Activated CD8-positive, alpha-beta memory T cell treated with anti-CD3 and anti-CD28 coated beads for 4 hours (primary cell): Measurements from ENCODE around the gene CRYGS.
"Not testable (repeated sequence)": the region's sequence is repeated elsewhere in the genome, so short reads cannot be mapped to it uniquely, and the experiment has no call there.

Source experiments
- DNase-seq, 2 donors: peaks; one replicate each; pipeline ENCODE4 v3.0.0-alpha.2; 2020; ENCODE audit warnings: low read depth in 2 of 2

Gene CRYGS

DNA sequence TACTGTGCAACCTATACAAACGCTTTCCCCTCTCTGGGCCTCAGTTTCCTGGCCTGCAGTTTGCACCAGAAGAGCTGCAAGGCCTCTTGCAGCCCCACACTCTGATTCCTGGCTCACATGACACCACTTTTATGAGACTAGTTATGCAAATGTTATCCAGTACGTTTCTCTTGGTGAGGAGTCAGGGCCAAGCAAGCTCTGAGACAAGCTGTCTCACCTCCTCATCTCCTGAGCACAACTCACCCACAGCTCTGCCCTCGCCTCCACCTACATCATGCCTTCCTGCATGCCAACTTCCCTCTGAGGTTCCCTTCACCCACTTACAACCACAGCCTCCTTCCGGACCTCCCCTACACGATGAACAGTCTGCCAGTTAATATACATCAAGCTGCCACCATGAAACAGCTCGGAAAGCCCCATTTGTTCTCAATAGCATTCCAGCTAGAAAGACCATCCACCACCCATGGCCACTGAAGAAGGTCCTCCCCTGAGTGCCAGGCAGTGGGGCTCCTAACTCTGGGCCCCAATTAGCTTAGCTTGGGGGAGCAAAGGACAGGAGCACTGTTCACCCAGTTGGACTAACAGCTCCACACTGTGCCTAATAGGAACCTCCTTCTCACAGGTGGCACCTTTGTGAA is 25.0 kb downstream of the CRYGS start:
- peak; percentile 36 to 64 for DNase-seq

GRCh38 chr3:186517218-186517617 is 27.0 kb downstream of the CRYGS start:
- no peak for DNase-seq

GRCh38 chr3:186516646-186517045 is 27.5 kb downstream of the CRYGS start:
- DNase-seq: no peak

DNA sequence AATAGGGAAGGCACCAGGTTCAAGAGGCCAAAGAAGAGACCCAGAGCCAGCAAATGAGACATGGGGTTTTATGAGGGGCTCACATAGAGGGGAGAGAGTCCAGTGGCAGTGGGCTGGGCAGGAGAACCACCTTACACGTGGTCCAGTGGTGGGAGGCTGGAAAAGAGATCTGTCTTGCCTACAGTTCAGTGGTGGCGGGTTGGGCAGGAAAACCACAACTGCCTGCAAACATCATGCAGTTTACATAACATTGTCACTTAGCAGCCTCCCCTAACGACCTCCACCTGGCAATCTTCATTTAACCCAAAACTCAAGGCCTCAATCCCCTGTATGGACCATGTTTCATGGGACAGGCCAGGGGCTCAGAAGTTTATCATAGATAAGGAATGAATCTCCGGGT is 29.1 kb downstream of the CRYGS start:
- no peak for DNase-seq

DNA sequence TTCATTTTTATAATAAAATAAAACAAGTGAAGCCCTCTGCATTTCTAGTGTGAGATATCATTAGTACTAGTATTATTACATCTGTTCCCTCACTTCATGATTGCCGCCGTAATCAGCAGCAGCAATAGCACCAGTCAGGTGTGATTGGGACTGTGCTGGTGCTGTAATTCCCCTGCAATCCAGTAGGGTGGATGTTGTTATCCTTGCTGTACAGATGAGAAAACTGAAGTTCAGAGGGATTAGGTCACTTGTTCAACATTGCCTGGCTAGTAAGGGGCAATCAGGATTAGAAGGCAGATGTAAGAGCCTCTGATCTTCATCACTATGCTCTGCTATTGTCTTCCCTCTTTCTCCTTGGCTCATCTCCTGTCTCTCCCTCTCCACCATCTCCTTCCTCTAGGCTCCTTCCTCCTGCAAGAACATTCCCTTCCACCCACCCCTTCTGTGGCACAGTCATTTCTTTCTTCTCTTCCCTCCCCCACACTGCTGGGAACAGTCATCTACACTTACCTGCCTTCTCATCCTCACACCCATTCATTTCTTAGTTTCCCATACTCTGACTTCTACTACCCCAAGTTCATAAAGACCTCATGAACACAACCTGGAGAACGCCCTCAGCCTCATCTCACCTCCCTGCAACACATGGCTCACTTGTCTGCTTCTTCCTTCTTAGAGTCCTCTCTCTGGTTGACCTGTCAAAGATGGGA is 29.7 kb downstream of the CRYGS start:
- no peak for DNase-seq

- DNase-seq: no peak
Measured at GRCh38 chr3:186513386-186513785, 30.8 kb downstream of the CRYGS start.

GRCh38 chr3:186512570-186513302 is 31.4 kb downstream of the CRYGS start:
- DNase-seq: no peak

DNA sequence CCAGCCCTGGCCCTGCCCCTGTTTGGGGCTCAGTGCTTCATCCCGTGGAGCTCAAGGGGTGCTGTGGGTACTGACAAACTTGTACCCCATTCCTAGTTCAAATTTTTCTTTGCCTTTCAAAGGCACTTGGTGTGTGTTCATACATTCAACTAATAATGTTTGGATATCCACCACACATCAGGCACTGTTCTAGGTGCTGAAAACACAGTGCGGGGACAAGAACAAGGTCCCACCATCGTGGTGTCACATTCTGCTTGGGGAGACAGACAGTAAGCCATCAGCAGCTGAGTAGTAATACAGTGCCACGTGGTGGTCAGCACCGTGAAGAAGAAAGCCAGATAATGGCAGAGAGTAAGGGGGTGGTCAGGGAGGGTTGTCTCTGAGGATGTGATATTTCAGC is 32.5 kb downstream of the CRYGS start:
- DNase-seq: no peak

DNA sequence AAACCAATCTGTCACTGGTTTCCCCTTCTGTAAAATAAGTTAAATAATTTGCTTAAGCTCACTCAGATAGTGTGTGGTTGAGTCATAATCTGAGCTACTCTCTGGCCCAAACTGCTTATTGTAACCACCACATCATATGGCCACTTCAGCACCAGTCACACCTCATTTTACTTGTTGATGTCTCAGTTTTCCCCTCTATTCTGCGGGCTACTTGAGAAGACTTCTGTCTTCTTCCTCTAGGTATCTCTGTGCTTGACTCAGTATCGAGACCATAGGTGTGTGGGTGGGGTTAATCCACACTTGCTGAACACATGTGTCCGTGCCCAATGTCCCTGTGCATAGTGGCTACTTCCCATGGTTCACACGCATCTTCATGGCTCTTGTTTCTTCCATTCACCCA is 32.9 kb downstream of the CRYGS start:
- DNase-seq: no peak

- DNase-seq: no peak
Measured at GRCh38 chr3:186510374-186511079, 33.7 kb downstream of the CRYGS start.

- no peak for DNase-seq
Measured at GRCh38 chr3:186509423-186509822, 34.8 kb downstream of the CRYGS start.

DNA sequence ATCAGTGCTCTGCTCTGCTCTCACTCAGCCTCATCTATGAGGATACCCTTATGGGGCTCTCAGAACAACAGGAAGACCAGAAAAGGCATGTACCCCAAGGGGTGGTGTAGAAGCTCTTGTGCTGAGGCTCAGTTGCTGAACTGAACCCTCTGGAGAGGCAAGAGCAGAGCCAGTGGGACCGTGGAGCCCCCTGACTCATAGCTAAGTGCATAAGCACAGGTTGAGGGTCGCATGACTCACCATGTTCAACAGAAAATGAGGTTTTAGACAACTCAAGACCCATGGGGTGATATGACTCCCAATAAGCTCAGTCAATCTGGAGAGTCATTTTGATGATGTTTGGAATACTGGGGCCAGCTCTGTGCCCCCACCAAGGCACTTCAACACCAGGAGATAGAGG is 37.3 kb downstream of the CRYGS start:
- no peak for DNase-seq

DNA sequence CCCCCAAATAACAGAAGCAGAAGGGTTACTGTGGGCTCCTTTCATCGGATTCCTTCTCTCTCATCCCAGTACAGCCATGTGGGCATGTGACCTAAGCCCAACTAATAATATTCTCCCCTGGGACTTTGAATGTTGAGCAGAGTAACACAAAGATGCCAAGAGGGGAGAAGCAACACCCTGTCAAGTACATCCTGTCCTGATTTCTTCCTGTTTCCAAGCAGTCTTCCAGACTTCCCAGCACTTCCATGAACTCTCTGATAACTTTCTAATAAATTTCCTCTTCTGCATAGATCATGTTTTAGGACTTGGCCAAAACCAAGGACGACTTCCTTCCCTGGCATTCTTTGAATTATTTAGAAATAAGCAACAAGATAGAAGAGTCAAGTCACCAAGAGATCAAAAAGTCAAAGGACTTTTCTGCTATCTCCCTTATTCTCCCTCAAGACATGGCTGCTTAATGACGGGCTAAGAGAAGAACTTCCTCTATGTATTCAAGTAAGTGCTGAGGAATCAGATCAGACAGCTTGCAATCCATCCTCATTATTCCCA is 37.9 kb downstream of the CRYGS start:
- no peak for DNase-seq

GRCh38 chr3:186502966-186503712 is 41.0 kb downstream of the CRYGS start:
- no peak for DNase-seq

- no peak for DNase-seq
Measured at GRCh38 chr3:186502138-186502948, 41.8 kb downstream of the CRYGS start.

GRCh38 chr3:186499949-186500348 is 44.2 kb downstream of the CRYGS start:
- DNase-seq: not testable (repeated sequence)

DNA sequence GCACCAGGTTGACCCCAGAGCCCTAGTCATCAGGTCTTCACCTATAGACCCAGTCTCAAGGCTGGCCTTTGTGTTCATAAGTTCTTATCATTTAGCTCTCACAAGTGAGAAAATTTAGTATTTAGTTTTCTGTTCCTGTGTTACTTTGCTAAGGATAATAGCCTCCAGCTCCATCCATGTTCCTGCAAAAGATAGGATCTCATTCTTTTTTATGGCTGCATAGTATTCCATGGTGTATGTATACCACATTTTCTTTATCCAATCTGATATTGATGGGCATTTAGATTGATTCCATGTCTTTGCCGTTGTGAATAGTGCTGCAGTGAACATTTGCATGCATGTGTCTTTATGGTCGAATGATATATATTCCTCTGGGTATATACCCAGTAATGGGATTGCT is 46.2 kb downstream of the CRYGS start:
- DNase-seq: not testable (repeated sequence)

- DNase-seq: no peak
Measured at GRCh38 chr3:186497608-186498007, 46.6 kb downstream of the CRYGS start.

GRCh38 chr3:186496635-186497034 is 47.5 kb downstream of the CRYGS start:
- DNase-seq: no peak

DNA sequence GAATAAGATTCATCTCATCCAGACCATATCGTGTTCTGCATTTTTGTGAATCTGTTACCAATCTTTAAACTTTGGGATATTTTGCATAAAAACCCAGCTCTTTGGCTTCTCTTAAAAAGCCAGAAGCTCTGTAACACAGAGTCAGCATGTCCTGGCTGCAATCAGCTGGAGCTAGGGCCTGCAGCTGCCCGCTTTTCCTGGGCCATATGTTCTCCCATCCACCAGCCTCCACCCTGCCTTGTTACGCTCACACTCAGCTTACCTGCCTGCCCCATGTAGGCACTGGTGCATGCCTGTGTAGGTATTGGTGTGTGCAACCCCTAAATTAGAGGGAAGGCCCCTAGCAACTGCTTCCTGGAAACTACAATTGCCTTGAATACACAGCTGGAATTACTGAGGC is 48.2 kb downstream of the CRYGS start:
- no peak for DNase-seq
